ENCODE data around the gene SDF4. TPM values are rescaled to one million over a fixed set of nuclear protein-coding genes. Genes with fewer than 3 reads are reported as not detected.
"Not testable (repeated sequence)": the region's sequence is repeated elsewhere in the genome, so short reads cannot be mapped to it uniquely, and the experiment has no call there.

SDF4 gene
- total and polyA plus RNA-seq, 2 donors (not counting 1 experiment from before 2014, with no cell fraction given): 127 to 133 TPM

GRCh38 chr1:1197188-1197500, 34.7 kb downstream of the SDF4 start:
- Histone ChIP-seq H3K4me3 (replicated peaks in 1 of 4; ENCODE audit: control extremely low read depth in 1 of 4, insufficient read depth in 1 of 4, low read depth in 3 of 4, low read length in 4 of 4) (no peak overlapping the region), H3K4me1 (ENCODE audit: control insufficient read depth, extremely low read depth, insufficient read depth, low read length) (no peaks in the 10 kb centered on the region), H3K4me2 (ENCODE audit: extremely low read depth, insufficient read depth, low read length) (no peak overlapping the region), H3K27me3 (ENCODE audit: control insufficient read depth, insufficient read depth, low read length) (no peaks in the 10 kb centered on the region), H3K9me3 (ENCODE audit: control insufficient read depth, insufficient read depth, low read depth, low read length) (no peaks in the 10 kb centered on the region), H3K79me2 (ENCODE audit: control insufficient read depth, insufficient read depth, low read length) (no peaks in the 10 kb centered on the region), H3K27ac (ENCODE audit: insufficient read depth, low read length) (no peak overlapping the region), H2AFZ (ENCODE audit: low read length) (no peak overlapping the region), H3K36me3 (ENCODE audit: control insufficient read depth, insufficient read depth, low read length) (no peaks in the 10 kb centered on the region), H4K20me1 (ENCODE audit: control insufficient read depth, extremely low read depth, insufficient read depth, low read length) (no peaks in the 10 kb centered on the region), H3K9ac (ENCODE audit: insufficient read depth, low read length) (no peak overlapping the region)
- no peak for DNase-seq (ENCODE audit: low read depth in 2 of 2)
- TF ChIP-seq EZH2 (IDR thresholded peaks at IDR 0.05; ENCODE audit: low read length, missing control alignments) (no peak), CTCF (conservative IDR thresholded peaks at IDR 0.05 in 1 of 2, IDR thresholded peaks at IDR 0.05 in 1 of 2; ENCODE audit: low read depth in 1 of 2, low read length in 2 of 2) (no peak)

GRCh38 chr1:1196431-1197187, 35.2 kb downstream of the SDF4 start:
- no peaks in the 10 kb centered on the region for H3K36me3 ChIP-seq (ENCODE audit: control insufficient read depth, insufficient read depth, low read length)
- no peaks in the 10 kb centered on the region for H3K79me2 ChIP-seq (ENCODE audit: control insufficient read depth, insufficient read depth, low read length)
- TF ChIP-seq EZH2 (IDR thresholded peaks at IDR 0.05; ENCODE audit: low read length, missing control alignments): no peak
- TF ChIP-seq CTCF (conservative IDR thresholded peaks at IDR 0.05 in 1 of 2, IDR thresholded peaks at IDR 0.05 in 1 of 2; ENCODE audit: low read depth in 1 of 2, low read length in 2 of 2): no peak
- no peaks in the 10 kb centered on the region for H3K4me1 ChIP-seq (ENCODE audit: control insufficient read depth, extremely low read depth, insufficient read depth, low read length)
- H3K27ac ChIP-seq (ENCODE audit: insufficient read depth, low read length): no peak overlapping the region
- DNase-seq (ENCODE audit: low read depth in 2 of 2): no peak
- no peaks in the 10 kb centered on the region for H3K9me3 ChIP-seq (ENCODE audit: control insufficient read depth, insufficient read depth, low read depth, low read length)
- H3K27me3 ChIP-seq (ENCODE audit: control insufficient read depth, insufficient read depth, low read length): no peaks in the 10 kb centered on the region
- no peaks in the 10 kb centered on the region for H4K20me1 ChIP-seq (ENCODE audit: control insufficient read depth, extremely low read depth, insufficient read depth, low read length)
- no peak overlapping the region for H2AFZ ChIP-seq (ENCODE audit: low read length)
- H3K4me2 ChIP-seq (ENCODE audit: extremely low read depth, insufficient read depth, low read length): no peak overlapping the region
- no peak overlapping the region for H3K9ac ChIP-seq (ENCODE audit: insufficient read depth, low read length)
- no peak overlapping the region for H3K4me3 ChIP-seq (replicated peaks in 1 of 4; ENCODE audit: control extremely low read depth in 1 of 4, insufficient read depth in 1 of 4, low read depth in 3 of 4, low read length in 4 of 4)

GRCh38 chr1:1195726-1196125, 36.1 kb downstream of the SDF4 start:
- not testable (repeated sequence) for H3K36me3 ChIP-seq (ENCODE audit: control insufficient read depth, insufficient read depth, low read length); H2AFZ ChIP-seq (ENCODE audit: low read length); H3K27ac ChIP-seq (ENCODE audit: insufficient read depth, low read length); H3K4me1 ChIP-seq (ENCODE audit: control insufficient read depth, extremely low read depth, insufficient read depth, low read length); H3K27me3 ChIP-seq (ENCODE audit: control insufficient read depth, insufficient read depth, low read length); H3K4me3 ChIP-seq (replicated peaks in 1 of 4; ENCODE audit: control extremely low read depth in 1 of 4, insufficient read depth in 1 of 4, low read depth in 3 of 4, low read length in 4 of 4); DNase-seq (ENCODE audit: low read depth in 2 of 2); H3K4me2 ChIP-seq (ENCODE audit: extremely low read depth, insufficient read depth, low read length); H4K20me1 ChIP-seq (ENCODE audit: control insufficient read depth, extremely low read depth, insufficient read depth, low read length); H3K79me2 ChIP-seq (ENCODE audit: control insufficient read depth, insufficient read depth, low read length); H3K9ac ChIP-seq (ENCODE audit: insufficient read depth, low read length); H3K9me3 ChIP-seq (ENCODE audit: control insufficient read depth, insufficient read depth, low read depth, low read length)

Measured in fibroblast of lung (primary cell).